Activated CD8-positive, alpha-beta T cell treated with anti-CD3 and anti-CD28 coated beads for 36 hours (primary cell): Measurements from ENCODE around the gene ZNF836. TPM values are rescaled to one million over a fixed set of nuclear protein-coding genes. Genes with fewer than 3 reads are reported as not detected.

Experiments used
- ATAC-seq: fragments of 200-7000 bp; cut with Tn5 transposase; one replicate; pipeline ENCODE4 v1.10.0; 2021; ENCODE audit warnings: mild to moderate bottlenecking, moderate library complexity
- CTCF ChIA-PET: fragments of 350-600 bp; sonication (Branson Sonifier 250); formaldehyde crosslinking; loops from one replicate; lab custom pipeline; 2021; ENCODE audit warnings: antibody characterized with exemption; lab: Charles Lee
- POLR2A ChIA-PET: fragments of 350-600 bp; sonication (Branson Sonifier 250); formaldehyde crosslinking; loops from one replicate; lab custom pipeline; 2021; ENCODE audit warnings: antibody characterized with exemption; lab: Charles Lee
- DNase-seq: peaks from one replicate; pipeline ENCODE4 v3.0.0-alpha.2; 2020
- H3K27ac Mint-ChIP-seq: one replicate; pipeline ENCODE4 v1.8.0; 2021; ENCODE audit warnings: mild to moderate bottlenecking, mixed read lengths
- H3K27me3 Mint-ChIP-seq: one replicate; pipeline ENCODE4 v1.8.0; 2021; ENCODE audit warnings: mixed read lengths
- H3K36me3 Mint-ChIP-seq: one replicate; pipeline ENCODE4 v1.8.0; 2021; ENCODE audit warnings: low read depth, mixed read lengths
- H3K4me1 Mint-ChIP-seq: one replicate; pipeline ENCODE4 v1.8.0; 2021; ENCODE audit warnings: low read depth, mixed read lengths
- H3K4me3 Mint-ChIP-seq: one replicate; pipeline ENCODE4 v1.8.0; 2021; ENCODE audit warnings: mild to moderate bottlenecking, moderate library complexity, mixed read lengths
- H3K9me3 Mint-ChIP-seq: one replicate; pipeline ENCODE4 v1.8.0; 2021; ENCODE audit warnings: mixed read lengths
- intact Hi-C: fragments of 100-400 bp; cut with micrococcal nuclease; formaldehyde crosslinking; loops from one replicate; pipeline ENCODE4 v1.10.0; 2022
- total RNA-seq, 2 experiments: library from RNA; stranded (reverse); gene quantifications; one replicate each; pipeline ENCODE4 v1.2.3, GENCODE V29; 2021
- TF ChIP-seq, protein P1 (sequence below): fragments of 200-600 bp; IDR thresholded peaks from one replicate; pipeline ENCODE4 v1.8.0; 2022; ENCODE audit warnings: antibody characterized with exemption, mild to moderate bottlenecking

ZNF836 gene
- total RNA-seq, 2 experiments from 2014 or later, result 10.3 to 12.6 TPM

DNA sequence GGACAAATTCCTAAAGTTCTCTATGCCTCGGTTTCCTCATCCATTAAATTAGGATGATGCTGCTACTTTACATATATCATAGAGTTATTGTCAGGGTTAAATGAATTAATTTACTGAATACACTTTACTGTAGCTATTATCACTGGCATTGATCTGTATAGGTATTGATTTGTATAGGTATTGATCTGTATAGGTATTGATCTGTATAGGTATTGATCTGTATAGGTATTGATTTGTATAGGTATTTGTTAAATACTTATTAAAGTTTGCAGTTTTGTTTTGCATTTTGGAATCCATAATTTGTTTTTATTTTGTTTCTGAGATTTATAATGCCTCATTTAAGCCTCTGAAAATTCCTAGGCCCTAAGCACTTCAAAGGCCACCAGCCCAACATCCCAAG is 16.0 kb upstream of the ZNF836 start:
- TF ChIP-seq, protein P1, sequence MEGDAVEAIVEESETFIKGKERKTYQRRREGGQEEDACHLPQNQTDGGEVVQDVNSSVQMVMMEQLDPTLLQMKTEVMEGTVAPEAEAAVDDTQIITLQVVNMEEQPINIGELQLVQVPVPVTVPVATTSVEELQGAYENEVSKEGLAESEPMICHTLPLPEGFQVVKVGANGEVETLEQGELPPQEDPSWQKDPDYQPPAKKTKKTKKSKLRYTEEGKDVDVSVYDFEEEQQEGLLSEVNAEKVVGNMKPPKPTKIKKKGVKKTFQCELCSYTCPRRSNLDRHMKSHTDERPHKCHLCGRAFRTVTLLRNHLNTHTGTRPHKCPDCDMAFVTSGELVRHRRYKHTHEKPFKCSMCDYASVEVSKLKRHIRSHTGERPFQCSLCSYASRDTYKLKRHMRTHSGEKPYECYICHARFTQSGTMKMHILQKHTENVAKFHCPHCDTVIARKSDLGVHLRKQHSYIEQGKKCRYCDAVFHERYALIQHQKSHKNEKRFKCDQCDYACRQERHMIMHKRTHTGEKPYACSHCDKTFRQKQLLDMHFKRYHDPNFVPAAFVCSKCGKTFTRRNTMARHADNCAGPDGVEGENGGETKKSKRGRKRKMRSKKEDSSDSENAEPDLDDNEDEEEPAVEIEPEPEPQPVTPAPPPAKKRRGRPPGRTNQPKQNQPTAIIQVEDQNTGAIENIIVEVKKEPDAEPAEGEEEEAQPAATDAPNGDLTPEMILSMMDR, result no peak
- no peaks in the 10 kb centered on the region for H3K9me3 Mint-ChIP-seq
- no peaks in the 10 kb centered on the region for H3K27me3 Mint-ChIP-seq
- POLR2A ChIA-PET, result interaction anchor here (0.7 to 0.8 kb wide), 2 partner anchors 16 to 138 kb away, joined by 3 to 4 read pairs; partner anchors contain the start of gene ZNF836
- intact Hi-C loops, result no loop called here
- peaks cover 20% of the 10 kb centered on the region for H3K4me1 Mint-ChIP-seq
- no peak for ATAC-seq
- H3K27ac Mint-ChIP-seq, result no peak overlapping the region
- no peak for DNase-seq
- H3K36me3 Mint-ChIP-seq, result peaks cover 14% of the 10 kb centered on the region
- H3K4me3 Mint-ChIP-seq, result no peak overlapping the region
- CTCF ChIA-PET, result no interaction called here

DNA sequence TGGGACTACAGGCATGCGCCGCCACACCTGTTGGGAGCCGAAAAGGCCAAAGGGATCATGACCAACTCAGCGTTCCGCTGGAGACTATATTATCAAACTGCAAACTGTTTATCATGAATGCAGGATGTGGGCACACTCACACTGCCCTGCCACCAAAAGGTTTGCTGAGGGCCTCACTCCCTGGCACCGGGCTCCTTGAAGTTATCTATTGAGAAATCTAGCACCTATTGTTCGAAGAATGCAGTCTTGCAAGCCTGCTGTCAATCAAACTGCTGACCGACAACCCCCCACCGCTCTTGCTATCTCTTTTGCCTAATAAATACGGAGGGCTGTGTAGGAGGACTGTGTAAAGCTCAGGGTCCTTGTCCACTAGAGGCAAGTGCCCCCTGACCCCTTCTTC is 5.2 kb upstream of the ZNF836 start:
- Mint-ChIP-seq H3K36me3 (no peaks in the 10 kb centered on the region), H3K9me3 (peaks cover 1% of the 10 kb centered on the region), H3K4me3 (no peak overlapping the region), H3K4me1 (peaks cover 10% of the 10 kb centered on the region), H3K27me3 (no peaks in the 10 kb centered on the region), H3K27ac (no peak overlapping the region)
- ChIA-PET CTCF (no interaction called here), POLR2A (no interaction called here)
- ATAC-seq (no peak), DNase-seq (no peak)
- TF ChIP-seq, protein P1, result no peak
- intact Hi-C loops, result no loop called here

DNA sequence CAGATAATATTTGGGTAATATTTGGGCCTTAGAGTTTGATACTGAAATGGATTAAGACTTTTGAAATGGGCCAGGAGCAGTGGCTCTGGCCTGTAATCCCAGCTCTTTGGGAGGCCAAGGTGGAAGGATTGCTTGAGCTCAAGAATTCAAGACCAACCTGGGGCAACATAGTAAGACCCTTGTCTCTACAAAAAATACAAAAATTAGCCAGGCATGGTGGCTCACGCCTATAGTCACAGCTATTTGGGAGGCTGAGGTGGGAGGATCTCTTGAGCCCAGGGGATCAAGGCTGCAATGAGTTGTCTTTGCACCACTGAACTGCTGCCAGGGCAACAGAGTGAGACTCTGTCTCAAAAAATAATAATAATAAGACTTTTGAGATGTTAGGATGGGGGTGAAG is 926 bp upstream of the ZNF836 start:
- Mint-ChIP-seq H3K4me3 (peak overlapping the region; percentile 92), H3K4me1 (peaks cover 29% of the 10 kb centered on the region), H3K27ac (peak overlapping the region; percentile 96), H3K27me3 (no peaks in the 10 kb centered on the region), H3K36me3 (peaks cover 29% of the 10 kb centered on the region), H3K9me3 (peaks cover 1% of the 10 kb centered on the region)
- ATAC-seq (no peak), DNase-seq (no peak)
- intact Hi-C loops, result no loop called here
- ChIA-PET POLR2A (interaction anchor here (1.0 to 2.5 kb wide), 5 partner anchors 15 to 34 kb away, joined by 4 to 16 read pairs (median 4); partner anchors contain the start of gene PPP2R1A), CTCF (interaction anchor here (1.2 to 1.9 kb wide), 3 partner anchors 17 to 65 kb away, joined by 3 to 4 read pairs (median 4); partner anchors contain the start of gene PPP2R1A)
- TF ChIP-seq, protein P1, result no peak

DNA sequence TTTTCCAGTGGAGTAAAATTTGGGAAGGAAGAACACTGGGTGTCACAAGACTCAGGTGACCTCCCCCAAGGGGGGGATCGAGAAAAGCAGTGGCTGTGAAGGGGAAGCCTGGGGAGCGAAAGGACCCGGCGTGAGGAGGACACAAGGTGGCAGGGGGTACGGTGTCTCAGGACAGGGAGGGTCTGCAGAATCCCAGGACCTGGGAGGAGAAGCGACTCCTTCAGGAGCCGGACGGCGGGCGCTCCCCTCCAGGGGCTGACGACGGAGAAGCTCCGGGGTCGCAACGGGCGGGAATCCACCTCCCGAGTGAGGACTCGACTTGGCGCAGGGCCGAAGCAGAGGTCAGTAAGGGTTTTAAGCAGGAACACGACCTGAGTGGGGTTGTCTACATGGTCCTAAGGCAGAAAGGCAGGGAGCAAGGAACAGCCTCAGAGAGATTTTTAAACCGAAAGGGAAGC is 529 bp downstream of the ZNF836 start:
- Mint-ChIP-seq H3K4me1 (peaks cover 29% of the 10 kb centered on the region), H3K36me3 (peaks cover 32% of the 10 kb centered on the region), H3K4me3 (peak overlapping the region; percentile 92), H3K9me3 (peaks cover 1% of the 10 kb centered on the region), H3K27me3 (no peaks in the 10 kb centered on the region), H3K27ac (peak overlapping the region; percentile 96)
- DNase-seq (no peak), ATAC-seq (peak; percentile 7)
- ChIA-PET POLR2A (interaction anchor here (1.0 to 2.5 kb wide), 3 partner anchors 19 to 33 kb away, joined by 3 to 16 read pairs (median 4); partner anchors contain the start of gene PPP2R1A), CTCF (interaction anchor here (0.6 kb wide), 1 partner anchor 32 kb away, joined by 3 read pairs; no protein-coding TSS in a partner anchor)
- intact Hi-C loops, result no loop called here
- TF ChIP-seq, protein P1, result no peak

DNA sequence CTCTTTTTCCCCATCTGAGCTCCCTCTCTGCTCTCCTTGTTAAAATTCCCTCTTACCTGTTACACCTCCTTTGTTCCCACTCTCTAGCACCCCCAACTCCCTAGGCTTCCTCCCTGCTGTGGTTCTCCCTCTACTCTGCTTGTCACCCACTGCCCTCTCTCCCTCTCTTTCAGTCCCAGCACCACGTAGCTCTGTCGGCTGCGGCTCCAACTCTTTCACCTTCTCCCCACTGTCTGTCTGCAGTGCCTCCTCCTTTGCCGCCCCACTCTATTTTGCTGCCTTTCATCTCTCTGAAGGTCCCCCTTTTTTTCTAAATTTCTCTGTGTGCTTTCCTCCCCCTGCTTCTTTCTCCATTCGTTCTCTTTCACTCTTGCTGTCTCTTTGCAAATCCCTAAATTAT is 1.1 kb downstream of the ZNF836 start:
- ChIA-PET CTCF (interaction anchor here (1.1 kb wide), 1 partner anchor 67 kb away, joined by 5 read pairs; no protein-coding TSS in a partner anchor), POLR2A (interaction anchor here (2.5 kb wide), 1 partner anchor 19 kb away, joined by 16 read pairs; the partner anchor contains the start of gene PPP2R1A)
- peak overlapping the region; percentile 96 for H3K27ac Mint-ChIP-seq
- TF ChIP-seq, protein P1, result no peak
- H3K4me1 Mint-ChIP-seq, result peaks cover 29% of the 10 kb centered on the region
- DNase-seq (peak; percentile 27), ATAC-seq (no peak)
- intact Hi-C loops, result no loop called here
- H3K36me3 Mint-ChIP-seq, result peaks cover 37% of the 10 kb centered on the region
- peaks cover 5% of the 10 kb centered on the region for H3K9me3 Mint-ChIP-seq
- no peaks in the 10 kb centered on the region for H3K27me3 Mint-ChIP-seq
- H3K4me3 Mint-ChIP-seq, result peak overlapping the region; percentile 92
